Mucosa of descending colon (tissue), 3 donors: ENCODE measurements around the gene UBE2E1. TPM values are rescaled to one million over a fixed set of nuclear protein-coding genes. Genes with fewer than 3 reads are reported as not detected.
"Not testable (repeated sequence)": the region's sequence is repeated elsewhere in the genome, so short reads cannot be mapped to it uniquely, and the experiment has no call there.

Source experiments
- ATAC-seq: fragments of 200-7000 bp; cut with Tn5 transposase; one replicate; pipeline ENCODE4 v1.9.1; 2020; ENCODE audit warnings: mild to moderate bottlenecking, moderate library complexity
- DNase-seq, 3 donors: peaks; one replicate each; pipeline ENCODE4 v3.0.0-alpha.2; 2020
- H3K36me3 ChIP-seq: fragments of 200-600 bp; one replicate; pipeline ENCODE4 v1.8.0; 2021; ENCODE audit warnings: low read depth, mild to moderate bottlenecking
- H3K4me1 ChIP-seq: fragments of 200-600 bp; one replicate; pipeline ENCODE4 v1.8.0; 2021; ENCODE audit warnings: low read depth, mild to moderate bottlenecking
- H3K4me3 ChIP-seq: fragments of 200-600 bp; one replicate; pipeline ENCODE4 v1.8.0; 2021; ENCODE audit warnings: mild to moderate bottlenecking
- H3K9me3 ChIP-seq: fragments of 200-600 bp; one replicate; pipeline ENCODE4 v1.8.0; 2021; ENCODE audit warnings: mild to moderate bottlenecking
- CTCF ChIP-seq: fragments of 200-600 bp; IDR thresholded peaks from one replicate; pipeline ENCODE4 v1.8.0; 2022; ENCODE audit warnings: antibody characterized with exemption, mild to moderate bottlenecking
- intact Hi-C, 2 donors: fragments of 100-400 bp; cut with DNase I in 1 of 2; cut with micrococcal nuclease in 1 of 2; formaldehyde crosslinking; loops; one replicate each; pipeline versions ENCODE4 v1.11.0 to v1.11.1; 2022; cut with DNase I, micrococcal nuclease
- total RNA-seq, 3 donors: library from RNA; stranded (reverse); fragmentation: NEBNext Ultra II Directional in 2 of 3; extraction: Animal tissue kit (Norgen Biotek cat#: 25700) in 2 of 3; gene quantifications; one replicate each; pipeline versions ENCODE4 v1.2.1 to v1.2.4, GENCODE V29; 2021 to 2023
- donor health status: DM: no; HTN: no; CAD: no; lungs with moderate emphysema.
- donor health status: DM: no; HTN: no; CAD: no.
- donor health status: DM: no; HTN: yes; CAD: no.

Gene UBE2E1
- total RNA-seq, 3 donors from 2014 or later = 84.7 to 111 (median 86.8) TPM

DNA sequence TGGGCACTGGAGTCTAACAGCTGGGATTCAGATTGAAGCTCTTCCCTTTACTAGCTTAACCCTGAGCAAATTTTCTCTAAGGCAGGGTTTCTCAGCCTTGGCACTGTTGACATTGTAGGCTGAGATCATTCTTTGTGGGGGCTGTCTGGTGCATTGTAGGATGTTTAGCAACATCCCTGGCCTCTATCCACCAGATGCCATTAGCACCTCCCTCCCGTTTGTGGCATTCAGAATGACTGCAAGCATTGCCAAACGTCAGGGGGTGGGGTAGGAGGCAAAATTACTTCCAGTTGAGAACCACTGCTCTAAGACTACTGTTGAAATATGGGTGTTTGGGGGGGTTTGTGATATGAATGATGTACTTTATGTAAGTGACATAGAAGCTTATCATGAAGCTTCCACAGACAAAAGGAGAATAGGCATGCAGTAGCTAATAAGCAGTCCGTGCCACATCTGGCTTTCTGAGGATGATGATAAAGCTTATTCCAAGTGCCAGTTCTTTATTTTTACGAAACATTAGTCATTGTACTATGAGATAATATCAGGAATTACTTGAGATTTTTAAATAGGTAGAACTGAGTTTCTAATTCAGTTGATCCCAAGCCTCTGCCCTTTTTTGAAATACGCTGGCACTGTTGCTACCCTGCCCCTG is 71.7 kb downstream of the UBE2E1 start:
- Histone ChIP-seq H3K36me3 (no peaks in the 10 kb centered on the region), H3K4me3 (no peak overlapping the region), H3K4me1 (peaks cover 8% of the 10 kb centered on the region), H3K9me3 (no peaks in the 10 kb centered on the region)
- ATAC-seq = peak; percentile 15
- TF ChIP-seq CTCF = no peak
- DNase-seq = no peak
- intact Hi-C loops = loop anchor here in 1 of 2 donors (10.0 kb wide), 1 partner anchor 443 kb away; no protein-coding TSS in a partner anchor

DNA sequence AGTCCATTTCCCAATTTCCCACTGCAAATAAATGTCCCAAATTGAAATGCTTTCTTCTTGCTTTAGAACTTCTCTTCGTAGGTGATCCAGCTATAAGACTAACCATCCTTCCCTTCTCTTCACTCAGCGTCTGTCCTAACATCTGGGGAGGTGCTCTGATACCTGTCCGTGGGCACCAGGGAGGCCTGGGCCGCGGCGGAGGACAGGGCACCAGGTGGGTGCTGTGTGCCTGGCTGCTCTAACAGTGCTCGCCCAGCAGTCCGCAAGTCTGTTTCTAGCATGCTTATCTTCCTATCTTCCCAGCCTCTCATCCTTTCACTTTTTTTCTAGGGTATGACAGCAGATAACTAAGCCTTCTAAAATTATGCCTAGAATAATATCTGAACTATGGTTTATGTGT is 73.7 kb downstream of the UBE2E1 start:
- DNase-seq (no peak), ATAC-seq (no peak)
- Histone ChIP-seq H3K4me3 (no peak overlapping the region), H3K4me1 (peaks cover 6% of the 10 kb centered on the region), H3K36me3 (no peaks in the 10 kb centered on the region), H3K9me3 (no peaks in the 10 kb centered on the region)
- intact Hi-C loops = loop anchor here in 1 of 2 donors (10.0 kb wide), 1 partner anchor 445 kb away; no protein-coding TSS in a partner anchor
- no peak for TF ChIP-seq CTCF

DNA sequence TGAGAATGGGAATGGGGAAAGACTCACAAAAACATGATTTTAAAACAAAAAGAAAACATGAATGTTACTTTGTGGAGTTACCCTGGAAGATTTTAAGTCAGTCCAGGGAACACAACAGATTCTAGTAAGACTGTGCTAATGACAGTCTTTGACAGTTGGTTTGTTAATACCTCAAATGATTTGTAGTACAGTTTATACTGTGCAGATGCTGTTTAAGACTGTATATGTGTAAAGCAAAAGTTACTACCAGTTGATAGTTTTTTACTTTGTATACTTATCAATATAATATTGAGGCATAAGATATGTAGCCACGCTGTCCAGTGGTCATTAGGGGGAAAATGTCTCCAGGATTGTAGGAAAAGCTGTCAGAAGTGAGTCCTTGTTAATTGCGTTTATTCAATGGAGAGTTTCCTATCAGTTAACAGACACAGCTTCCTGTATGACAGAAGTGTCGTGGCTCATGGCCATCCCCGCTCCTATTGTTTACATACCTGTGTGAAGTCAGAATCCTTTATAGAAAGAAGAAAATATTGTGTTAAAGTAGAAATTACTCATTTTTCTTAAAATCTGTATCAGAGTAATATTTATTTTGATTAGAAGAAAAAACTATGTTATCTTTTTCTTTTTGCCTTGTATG is 75.1 kb downstream of the UBE2E1 start:
- Histone ChIP-seq H3K4me3 (no peak overlapping the region), H3K4me1 (peaks cover 4% of the 10 kb centered on the region), H3K9me3 (no peaks in the 10 kb centered on the region), H3K36me3 (no peaks in the 10 kb centered on the region)
- intact Hi-C loops = no loop called here
- peak; percentile 32 for ATAC-seq
- no peak for TF ChIP-seq CTCF
- DNase-seq = no peak

DNA sequence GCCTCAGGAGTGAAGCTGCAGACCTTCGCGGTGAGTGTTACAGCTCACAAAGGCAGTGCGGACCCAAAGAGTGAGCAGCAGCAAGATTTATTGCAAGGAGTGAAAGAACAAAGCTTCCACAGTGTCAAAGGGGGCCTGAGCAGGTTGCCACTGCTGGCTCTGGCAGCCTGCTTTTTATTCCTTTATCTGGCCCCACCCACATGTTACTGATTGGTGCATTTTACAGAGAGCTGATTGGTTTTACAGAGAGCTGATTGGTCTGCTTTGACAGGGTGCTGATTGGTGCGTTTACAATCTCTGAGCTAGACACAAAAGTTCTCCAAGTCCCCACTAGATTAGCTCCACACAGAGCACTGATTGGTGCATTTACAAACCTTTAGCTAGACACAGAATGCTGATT is 76.2 kb downstream of the UBE2E1 start:
- H3K36me3 ChIP-seq, H3K4me3 ChIP-seq, H3K9me3 ChIP-seq, DNase-seq, intact Hi-C loops, H3K4me1 ChIP-seq, ATAC-seq: not testable (repeated sequence)

GRCh38 chr3:23882487-23882918 is 76.7 kb downstream of the UBE2E1 start:
- ATAC-seq = no peak
- H3K9me3 ChIP-seq = no peaks in the 10 kb centered on the region
- intact Hi-C loops = no loop called here

More at GRCh38 chr3:23882487-23882918, 76.7 kb downstream of the UBE2E1 start:
- Histone ChIP-seq H3K36me3 (no peaks in the 10 kb centered on the region), H3K4me3 (no peak overlapping the region), H3K4me1 (peaks cover 4% of the 10 kb centered on the region)
- no peak for TF ChIP-seq CTCF
- DNase-seq = no peak
